ENCODE measurements around the gene SLC7A5.

DNA sequence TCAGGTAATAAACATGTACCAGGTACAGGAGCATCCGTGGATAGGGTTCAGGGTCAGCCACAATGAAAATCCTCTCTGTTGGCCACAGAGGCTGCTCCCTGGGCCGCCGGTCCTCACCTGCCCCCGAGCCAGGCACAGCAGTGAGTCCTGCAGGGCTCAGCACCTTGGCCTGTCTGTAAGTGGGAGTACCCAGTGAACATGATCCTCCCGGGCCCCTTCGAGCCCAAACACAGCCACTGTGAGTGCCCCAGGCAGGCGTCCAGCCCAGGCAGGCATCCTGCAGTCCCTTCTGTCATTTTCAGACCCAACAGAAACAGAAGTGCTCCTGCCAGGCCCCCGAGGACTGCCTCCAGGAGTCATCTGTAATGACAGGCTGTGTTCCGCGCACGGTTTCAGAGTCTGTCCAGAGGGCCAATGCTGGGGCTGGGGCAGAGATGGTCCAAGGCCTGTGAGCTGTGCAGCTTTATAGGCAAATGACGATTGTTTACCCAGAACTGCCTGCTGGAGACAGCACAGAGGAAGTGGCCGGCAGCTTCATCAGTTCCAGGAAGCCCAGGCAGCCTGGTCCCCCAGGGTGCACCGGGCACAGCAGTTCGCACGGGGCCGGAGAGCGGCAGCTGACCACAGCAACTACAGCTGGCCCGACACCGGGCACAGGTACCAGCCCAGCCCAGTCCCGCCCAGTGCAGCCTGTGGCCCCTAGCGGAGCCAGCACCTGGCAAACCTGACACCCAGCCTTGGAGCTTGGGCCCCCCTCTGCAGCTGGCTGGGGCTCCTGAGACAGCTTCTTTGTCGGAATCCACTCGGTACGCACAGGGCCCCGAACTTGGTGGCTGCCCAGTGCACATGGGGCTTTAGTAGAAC is 13.2 kb downstream of the SLC7A5 start:
- TF ChIP-seq CTCF (IDR thresholded peaks at IDR 0.05; ENCODE audit: low read length): no peak
- no peak for TF ChIP-seq EZH2 (optimal IDR thresholded peaks at IDR 0.05; ENCODE audit: low read depth, low read length)

Measured in MM.1S (cell line).